ENCODE data around the gene MRPS22.

The MRPS22 gene

DNA sequence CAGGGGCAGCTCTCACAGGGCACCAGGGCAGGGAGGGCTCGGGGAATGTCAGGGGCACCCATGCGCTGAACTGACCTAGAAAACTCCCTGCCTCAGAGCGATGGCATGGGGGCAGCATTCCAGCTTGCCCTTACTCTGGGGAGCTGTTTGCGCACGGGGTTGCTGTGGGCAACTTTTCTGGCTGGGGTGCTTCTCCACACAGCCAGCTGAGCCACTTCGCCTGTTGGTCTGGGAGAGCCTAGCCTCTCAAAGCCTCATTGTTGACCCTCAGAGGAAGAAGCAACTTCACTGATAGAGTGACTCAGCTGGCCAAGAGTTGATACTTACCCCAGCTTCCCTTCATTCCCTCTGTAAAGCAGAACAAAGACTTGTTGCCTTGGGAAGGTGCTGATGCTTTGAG lies 42.6 kb upstream of the MRPS22 start:
- TF ChIP-seq, protein P1, sequence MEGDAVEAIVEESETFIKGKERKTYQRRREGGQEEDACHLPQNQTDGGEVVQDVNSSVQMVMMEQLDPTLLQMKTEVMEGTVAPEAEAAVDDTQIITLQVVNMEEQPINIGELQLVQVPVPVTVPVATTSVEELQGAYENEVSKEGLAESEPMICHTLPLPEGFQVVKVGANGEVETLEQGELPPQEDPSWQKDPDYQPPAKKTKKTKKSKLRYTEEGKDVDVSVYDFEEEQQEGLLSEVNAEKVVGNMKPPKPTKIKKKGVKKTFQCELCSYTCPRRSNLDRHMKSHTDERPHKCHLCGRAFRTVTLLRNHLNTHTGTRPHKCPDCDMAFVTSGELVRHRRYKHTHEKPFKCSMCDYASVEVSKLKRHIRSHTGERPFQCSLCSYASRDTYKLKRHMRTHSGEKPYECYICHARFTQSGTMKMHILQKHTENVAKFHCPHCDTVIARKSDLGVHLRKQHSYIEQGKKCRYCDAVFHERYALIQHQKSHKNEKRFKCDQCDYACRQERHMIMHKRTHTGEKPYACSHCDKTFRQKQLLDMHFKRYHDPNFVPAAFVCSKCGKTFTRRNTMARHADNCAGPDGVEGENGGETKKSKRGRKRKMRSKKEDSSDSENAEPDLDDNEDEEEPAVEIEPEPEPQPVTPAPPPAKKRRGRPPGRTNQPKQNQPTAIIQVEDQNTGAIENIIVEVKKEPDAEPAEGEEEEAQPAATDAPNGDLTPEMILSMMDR (IDR thresholded peaks at IDR 0.05; ENCODE audit: low read depth, low read length): no peak
- H3K4me3 ChIP-seq (ENCODE audit: low read depth, low read length): no peak overlapping the region

DNA sequence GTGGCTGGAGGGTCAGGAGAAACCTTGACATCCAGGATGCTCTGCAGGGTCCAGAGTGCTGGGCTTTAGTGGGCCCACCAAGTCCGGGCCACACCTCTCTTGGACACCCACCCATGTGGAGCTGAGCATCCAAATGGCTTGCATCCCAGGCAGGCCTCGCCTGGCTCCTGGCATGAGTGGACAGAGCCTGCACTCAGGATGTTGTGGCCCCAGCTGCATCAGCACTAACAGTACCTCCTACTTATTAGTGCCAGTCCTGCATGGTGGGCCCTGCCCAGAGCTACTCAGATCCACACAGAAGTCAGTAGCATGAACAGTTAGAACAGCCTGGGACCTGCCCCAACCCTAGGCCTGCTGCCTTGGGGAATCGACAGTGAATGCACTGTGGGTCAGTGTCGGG lies 42.2 kb upstream of the MRPS22 start:
- no peak overlapping the region for H3K4me3 ChIP-seq (ENCODE audit: low read depth, low read length)
- TF ChIP-seq, protein P1 (IDR thresholded peaks at IDR 0.05; ENCODE audit: low read depth, low read length): no peak

DNA sequence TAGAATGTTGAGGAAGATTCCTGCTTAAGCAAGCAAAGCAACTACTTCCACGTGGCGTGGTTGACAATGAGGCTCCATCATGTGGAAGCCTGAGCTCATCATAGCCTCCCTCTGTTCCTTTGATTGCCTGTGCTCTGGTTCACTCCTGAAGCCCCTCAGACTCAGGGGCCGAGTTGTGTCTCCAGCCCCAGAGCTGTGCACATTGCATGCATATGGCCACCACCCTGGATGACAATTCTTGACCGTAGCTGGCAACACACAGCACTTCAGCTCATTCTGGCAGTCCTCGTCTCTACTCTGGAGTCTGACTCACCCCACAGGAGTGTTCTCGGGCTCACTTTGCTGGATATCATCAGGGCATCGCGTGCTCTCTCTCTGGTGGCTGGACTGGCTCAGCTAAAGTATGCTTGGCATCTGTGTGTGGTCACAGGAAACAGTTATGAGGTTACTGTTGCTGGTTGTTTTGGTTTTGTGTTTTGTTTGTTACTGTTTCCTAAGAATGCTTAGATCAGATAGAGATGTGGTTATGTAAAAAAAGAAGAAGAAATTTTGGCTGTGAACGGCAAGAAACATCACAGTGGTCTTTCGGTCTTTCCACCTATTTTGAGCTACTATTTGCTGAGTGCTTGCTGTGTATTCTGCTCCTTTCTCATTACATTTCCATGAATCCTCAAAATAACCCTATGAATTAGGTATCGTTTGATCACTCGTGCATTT lies 41.6 kb upstream of the MRPS22 start:
- TF ChIP-seq, protein P1 (IDR thresholded peaks at IDR 0.05; ENCODE audit: low read depth, low read length): no peak
- no peak overlapping the region for H3K4me3 ChIP-seq (ENCODE audit: low read depth, low read length)

DNA sequence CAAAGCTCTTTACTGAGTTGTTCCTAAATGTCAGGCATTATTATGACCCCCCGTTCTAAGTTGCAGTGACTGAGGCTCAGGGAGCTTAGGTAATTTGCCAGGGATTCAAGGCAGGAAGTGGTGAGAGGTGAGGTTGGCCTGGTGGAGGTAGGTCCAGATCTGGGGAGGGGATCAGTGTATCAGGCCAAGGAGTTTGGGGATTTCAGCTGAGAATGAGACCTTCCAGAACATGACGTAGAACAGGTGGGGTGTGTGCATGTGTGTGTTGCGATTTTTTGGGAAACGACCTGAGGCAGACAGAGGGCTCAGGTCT lies 41.1 kb upstream of the MRPS22 start:
- H3K4me3 ChIP-seq (ENCODE audit: low read depth, low read length): no peak overlapping the region

GRCh38 chr3:139303216-139303615 lies 40.6 kb upstream of the MRPS22 start:
- no peak overlapping the region for H3K4me3 ChIP-seq (ENCODE audit: low read depth, low read length)
- TF ChIP-seq, protein P1 (IDR thresholded peaks at IDR 0.05; ENCODE audit: low read depth, low read length): no peak

More for the DNA sequence above, 41.1 kb upstream of the MRPS22 start:
- TF ChIP-seq, protein P1 (IDR thresholded peaks at IDR 0.05; ENCODE audit: low read depth, low read length): no peak

GRCh38 chr3:139304383-139304782 lies 39.4 kb upstream of the MRPS22 start:
- H3K4me3 ChIP-seq (ENCODE audit: low read depth, low read length): no peak overlapping the region
- TF ChIP-seq, protein P1 (IDR thresholded peaks at IDR 0.05; ENCODE audit: low read depth, low read length): no peak

DNA sequence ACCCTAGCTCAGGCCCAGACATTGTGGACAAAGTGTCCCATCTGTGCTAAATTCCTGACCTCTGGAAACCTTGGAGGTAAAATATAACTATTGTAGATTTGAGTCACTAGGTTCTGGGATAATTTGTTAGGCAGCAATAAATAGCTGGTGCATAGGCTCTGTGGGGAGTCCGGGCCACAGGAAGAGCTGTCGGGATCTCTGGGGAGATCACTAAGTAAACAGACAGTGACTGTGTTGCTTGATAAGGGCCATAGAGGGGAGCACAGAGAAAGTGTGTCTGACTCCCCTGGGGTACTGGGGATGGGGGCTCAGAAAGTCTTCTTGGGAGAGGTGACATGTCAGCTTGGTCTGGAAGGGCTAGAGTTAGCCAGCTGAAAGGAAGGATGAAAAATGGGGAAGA lies 37.7 kb upstream of the MRPS22 start:
- no peak overlapping the region for H3K4me3 ChIP-seq (ENCODE audit: low read depth, low read length)
- TF ChIP-seq, protein P1 (IDR thresholded peaks at IDR 0.05; ENCODE audit: low read depth, low read length): no peak
